Osteoblast (primary cell): ENCODE results near the gene IBA57. TPM values are rescaled to one million over a fixed set of nuclear protein-coding genes. Genes with fewer than 3 reads are reported as not detected.
A peak's percentile ranks its signal among the peaks of the same experiment; 100 is the strongest.

Source experiments
- DNase-seq: peaks from one replicate; pipeline ENCODE4 v3.0.0; 2011; ENCODE audit warnings: low spot score, mixed read lengths; ENCODE audit not compliant: insufficient read length; ENCODE audit errors: missing footprints
- H2AFZ ChIP-seq: 2 replicates; pipeline ENCODE4 v1.6.0; 2011; ENCODE audit warnings: mild to moderate bottlenecking, low read length
- H3K27ac ChIP-seq: 2 replicates; pipeline ENCODE4 v1.5.1; 2011; ENCODE audit warnings: mild to moderate bottlenecking, low read depth, low read length, moderate library complexity
- H3K27me3 ChIP-seq: 2 replicates; pipeline ENCODE4 v1.6.0; 2012; ENCODE audit warnings: mild to moderate bottlenecking, control low read depth, inconsistent platforms, low read length, moderate library complexity; ENCODE audit not compliant: insufficient read depth
- H3K36me3 ChIP-seq: 2 replicates; pipeline ENCODE4 v1.5.1; 2011; ENCODE audit warnings: mild to moderate bottlenecking, low read length, control low read depth, moderate library complexity; ENCODE audit not compliant: insufficient read depth
- H3K4me1 ChIP-seq: 2 replicates; pipeline ENCODE4 v1.5.1; 2011; ENCODE audit warnings: mild to moderate bottlenecking, low read length, control low read depth, moderate library complexity; ENCODE audit not compliant: insufficient read depth
- H3K4me2 ChIP-seq: 2 replicates; pipeline ENCODE4 v1.6.0; 2011; ENCODE audit warnings: mild to moderate bottlenecking, low read length; ENCODE audit not compliant: insufficient read depth
- H3K4me3 ChIP-seq: fragments of 200-600 bp; sonication (generic); 3 replicates; pipeline ENCODE4 v1.5.1; 2012; ENCODE audit warnings: mild to moderate bottlenecking, low read length, inconsistent platforms; ENCODE audit not compliant: insufficient read depth
- H3K79me2 ChIP-seq: 2 replicates; pipeline ENCODE4 v1.6.0; 2012; ENCODE audit warnings: mild to moderate bottlenecking, low read length, control low read depth, inconsistent platforms; ENCODE audit not compliant: insufficient read depth
- H3K9me3 ChIP-seq: 2 replicates; pipeline ENCODE4 v1.5.1; 2011; ENCODE audit warnings: low read depth, low read length, control low read depth
- H4K20me1 ChIP-seq: 2 replicates; pipeline ENCODE4 v1.6.0; 2012; ENCODE audit warnings: mild to moderate bottlenecking, low read length, control low read depth; ENCODE audit not compliant: insufficient read depth
- CTCF ChIP-seq: IDR thresholded peaks from 2 replicates; pipeline ENCODE4 v1.5.1; 2011; ENCODE audit warnings: mild to moderate bottlenecking, low read depth, low read length, moderate library complexity; ENCODE audit errors: extremely low read depth
- total RNA-seq: library from RNA; depleted of rRNA; stranded (reverse); fragments of >200 nt; gene quantifications from 2 replicates; pipeline ENCODE4 v1.2.3, GENCODE V29; 2012

IBA57 gene
- total RNA-seq, 1 donor: 4.7 TPM

- TF ChIP-seq CTCF: no peak
- Histone ChIP-seq H3K4me2 (no peak overlapping the region), H3K27ac (no peak overlapping the region), H2AFZ (no peak overlapping the region), H3K4me3 (no peak overlapping the region), H3K4me1 (no peaks in the 10 kb centered on the region), H3K79me2 (no peaks in the 10 kb centered on the region), H3K36me3 (no peaks in the 10 kb centered on the region), H3K27me3 (peaks cover 3% of the 10 kb centered on the region), H3K9me3 (no peaks in the 10 kb centered on the region), H4K20me1 (no peaks in the 10 kb centered on the region)
- DNase-seq: peak; percentile 65
These were observed 46.9 kb downstream of the IBA57 start for GRCh38 chr1:228212415-228212965.

- DNase-seq: peak; percentile 100
- no peaks in the 10 kb centered on the region for H3K36me3 ChIP-seq
- no peaks in the 10 kb centered on the region for H3K4me1 ChIP-seq
- peak overlapping the region; percentile 76 for H3K4me2 ChIP-seq
- no peaks in the 10 kb centered on the region for H3K9me3 ChIP-seq
- H3K4me3 ChIP-seq: peak overlapping the region; percentile 59
- peaks cover 3% of the 10 kb centered on the region for H3K27me3 ChIP-seq
- TF ChIP-seq CTCF: peak; percentile 28
- H3K79me2 ChIP-seq: no peaks in the 10 kb centered on the region
- no peaks in the 10 kb centered on the region for H4K20me1 ChIP-seq
- no peak overlapping the region for H3K27ac ChIP-seq
- H2AFZ ChIP-seq: peak overlapping the region; percentile 74
These were observed 47.6 kb downstream of the IBA57 start for GRCh38 chr1:228212966-228213844.

- TF ChIP-seq CTCF: no peak
- no peaks in the 10 kb centered on the region for H4K20me1 ChIP-seq
- H2AFZ ChIP-seq: no peak overlapping the region
- no peaks in the 10 kb centered on the region for H3K36me3 ChIP-seq
- DNase-seq: peak; percentile 81
- no peaks in the 10 kb centered on the region for H3K9me3 ChIP-seq
- no peak overlapping the region for H3K27ac ChIP-seq
- H3K27me3 ChIP-seq: peaks cover 3% of the 10 kb centered on the region
- peak overlapping the region; percentile 13 for H3K4me2 ChIP-seq
- H3K4me1 ChIP-seq: no peaks in the 10 kb centered on the region
- H3K4me3 ChIP-seq: no peak overlapping the region
- H3K79me2 ChIP-seq: no peaks in the 10 kb centered on the region
These were observed 48.6 kb downstream of the IBA57 start for GRCh38 chr1:228213917-228214808.
